ENCODE results near the gene BLM. TPM values are rescaled to one million over a fixed set of nuclear protein-coding genes. Genes with fewer than 3 reads are reported as not detected.
A peak's percentile ranks its signal among the peaks of the same experiment; 100 is the strongest.
"Not testable (repeated sequence)": the region's sequence is repeated elsewhere in the genome, so short reads cannot be mapped to it uniquely, and the experiment has no call there.

Gene BLM
- total RNA-seq, 2 experiments from 2014 or later = 47.8 to 49.8 TPM

DNA sequence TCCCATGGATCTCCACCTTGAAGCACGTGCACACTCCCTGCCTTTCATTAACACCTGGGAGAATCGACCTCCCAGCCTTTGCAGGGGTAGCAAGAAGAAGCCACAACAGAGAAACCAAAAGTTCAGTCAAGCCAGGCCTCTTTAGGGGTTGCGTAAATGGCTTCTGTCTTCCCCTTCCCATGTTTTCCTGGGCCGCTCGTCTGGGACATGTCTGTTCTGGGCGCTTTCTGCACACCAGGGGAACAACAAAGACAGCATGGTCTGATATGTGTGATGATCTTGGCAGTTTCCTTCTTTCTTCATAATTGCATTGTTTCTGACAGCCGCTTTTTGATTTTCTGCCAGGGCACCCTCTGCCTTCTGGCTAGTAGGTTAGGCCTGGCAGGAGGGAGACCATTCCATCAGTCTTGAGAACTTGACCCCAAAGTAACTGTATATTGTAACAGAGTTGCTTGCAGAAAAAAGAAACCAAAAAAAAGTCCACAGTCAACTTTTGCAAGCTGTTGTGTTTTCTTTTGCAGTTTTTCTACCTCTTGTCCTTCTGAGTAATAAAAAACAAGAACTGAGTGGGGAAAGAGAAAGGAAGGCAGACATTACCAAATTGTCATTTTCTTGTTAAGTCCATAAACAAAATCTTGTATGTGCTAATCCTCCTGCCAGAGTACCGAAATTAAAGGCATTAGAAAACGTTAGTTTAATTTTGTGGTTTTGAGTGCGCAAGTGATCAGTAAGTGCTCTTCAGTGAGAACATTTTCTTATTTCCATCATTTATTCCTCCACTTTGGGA, 95.2 kb downstream of the BLM start:
- DNase-seq = no peak
- Mint-ChIP-seq H3K4me1 (peaks cover 25% of the 10 kb centered on the region), H3K27ac (no peak overlapping the region), H3K4me3 (no peak overlapping the region), H3K9me3 (no peaks in the 10 kb centered on the region), H3K27me3 (no peaks in the 10 kb centered on the region), H3K36me3 (peaks cover 45% of the 10 kb centered on the region)

DNA sequence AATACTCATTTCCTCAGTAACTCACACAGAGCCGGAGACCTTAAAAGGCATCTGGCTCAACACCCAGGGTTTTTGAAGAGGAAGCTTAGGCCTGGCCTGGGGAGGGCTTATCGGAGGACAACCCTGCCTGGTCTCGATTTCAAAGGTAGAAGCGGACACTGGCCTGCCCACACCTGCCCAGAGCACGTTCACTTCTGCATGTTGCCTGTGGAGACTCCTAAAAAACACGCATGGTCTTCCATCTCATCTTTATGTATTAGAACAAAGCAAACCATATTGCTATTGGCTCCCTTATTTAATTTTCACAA, 95.8 kb downstream of the BLM start:
- H3K9me3 Mint-ChIP-seq = no peaks in the 10 kb centered on the region
- H3K27me3 Mint-ChIP-seq = no peaks in the 10 kb centered on the region
- no peak for DNase-seq
- no peak overlapping the region for H3K4me3 Mint-ChIP-seq
- H3K36me3 Mint-ChIP-seq = peaks cover 45% of the 10 kb centered on the region
- H3K4me1 Mint-ChIP-seq = peaks cover 27% of the 10 kb centered on the region
- no peak overlapping the region for H3K27ac Mint-ChIP-seq

DNA sequence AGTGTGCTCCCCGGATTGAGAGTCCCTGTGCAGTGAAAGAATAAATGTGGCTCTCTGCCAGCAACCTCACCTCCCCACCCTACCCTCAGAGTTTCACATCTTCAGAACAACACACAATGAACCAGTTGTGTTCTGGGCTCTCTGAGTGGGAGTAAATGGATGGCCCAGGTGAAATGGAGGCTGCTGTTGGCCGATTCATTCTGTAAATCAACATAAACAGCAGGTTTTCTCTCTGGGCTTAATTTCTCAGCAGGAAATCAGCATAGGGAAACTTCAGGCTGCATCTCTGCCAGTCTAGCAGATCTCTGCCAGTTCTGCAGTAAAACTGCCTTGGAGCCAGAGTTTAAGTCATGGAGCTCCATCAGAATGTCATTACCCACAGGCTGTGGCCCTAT, 96.6 kb downstream of the BLM start:
- DNase-seq = no peak

DNA sequence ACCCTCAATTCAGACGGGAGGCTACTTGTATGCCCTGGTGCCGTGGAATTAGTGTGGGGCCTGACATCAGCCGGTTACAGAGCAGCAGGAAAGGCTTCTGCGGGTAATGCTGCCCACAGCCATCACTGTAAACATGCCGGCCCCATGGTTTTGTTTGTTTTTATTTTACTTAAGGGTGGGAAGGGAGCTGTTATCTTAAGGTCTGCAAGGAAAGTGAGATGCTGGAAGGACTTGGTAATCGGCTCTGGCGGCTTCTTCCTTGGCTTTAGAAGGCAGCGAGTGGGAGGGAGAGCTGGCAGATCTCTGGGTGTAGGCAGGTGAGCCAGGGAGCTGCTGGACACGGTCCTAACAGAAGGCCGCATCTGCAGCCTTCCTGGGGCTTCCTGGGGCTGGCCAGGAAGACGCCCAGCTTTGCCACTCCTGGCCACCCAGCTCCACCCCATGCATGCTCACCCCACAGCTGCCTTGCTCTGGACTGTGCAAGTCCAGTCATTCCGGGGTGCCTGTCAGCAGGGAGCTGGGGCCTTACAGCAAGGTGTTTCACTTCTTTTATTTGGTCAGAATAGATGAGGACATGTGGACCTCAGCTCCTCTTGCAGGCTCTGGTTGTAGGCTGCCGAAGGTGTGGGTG, 97.2 kb downstream of the BLM start:
- Mint-ChIP-seq H3K4me1 (peaks cover 33% of the 10 kb centered on the region), H3K36me3 (peaks cover 38% of the 10 kb centered on the region), H3K27ac (peak overlapping the region; percentile 48), H3K9me3 (no peaks in the 10 kb centered on the region), H3K4me3 (no peak overlapping the region), H3K27me3 (no peaks in the 10 kb centered on the region)
- DNase-seq = no peak

More for the DNA sequence above, 96.6 kb downstream of the BLM start:
- no peak overlapping the region for H3K4me3 Mint-ChIP-seq
- no peak overlapping the region for H3K27ac Mint-ChIP-seq
- peaks cover 39% of the 10 kb centered on the region for H3K36me3 Mint-ChIP-seq
- peaks cover 33% of the 10 kb centered on the region for H3K4me1 Mint-ChIP-seq
- H3K27me3 Mint-ChIP-seq = no peaks in the 10 kb centered on the region
- no peaks in the 10 kb centered on the region for H3K9me3 Mint-ChIP-seq

DNA sequence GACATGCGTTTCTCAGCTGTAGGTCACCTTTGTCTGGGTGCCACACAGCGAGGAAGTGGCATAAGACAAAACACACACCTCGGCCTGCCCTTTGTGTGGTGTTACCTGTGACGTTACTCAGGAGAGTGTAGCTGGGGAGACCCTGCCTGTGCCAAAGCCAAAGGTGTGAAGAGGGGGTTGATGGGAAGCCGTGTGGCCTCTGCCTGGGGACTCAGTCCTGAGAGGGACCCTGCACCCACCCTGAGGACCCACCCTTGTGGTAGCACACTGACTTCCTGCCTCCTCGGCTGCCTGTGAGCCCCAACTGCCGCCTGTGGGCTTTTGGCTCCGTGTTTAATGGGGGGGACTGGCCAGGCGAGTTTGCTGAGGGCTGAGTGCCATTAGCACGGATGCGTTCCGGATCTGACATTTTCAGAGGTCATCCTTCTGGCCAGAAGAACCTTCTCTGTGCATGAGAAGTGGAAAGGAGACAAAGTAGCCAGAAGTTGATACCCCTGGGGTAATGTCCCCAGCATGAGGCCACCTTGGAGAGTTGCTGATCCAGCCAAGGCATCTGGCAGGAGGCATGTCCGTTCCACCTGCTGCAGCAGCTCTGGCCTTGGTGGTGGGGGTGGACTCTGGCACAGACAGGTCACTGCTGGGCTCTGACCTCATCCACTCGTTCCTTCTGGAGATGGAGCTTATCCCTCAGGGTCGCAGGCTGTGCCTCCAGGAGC, 99.4 kb downstream of the BLM start:
- Mint-ChIP-seq H3K36me3 (peaks cover 25% of the 10 kb centered on the region), H3K9me3 (no peaks in the 10 kb centered on the region), H3K27me3 (no peaks in the 10 kb centered on the region), H3K4me1 (peaks cover 33% of the 10 kb centered on the region), H3K27ac (peak overlapping the region; percentile 34), H3K4me3 (no peak overlapping the region)
- no peak for DNase-seq

DNA sequence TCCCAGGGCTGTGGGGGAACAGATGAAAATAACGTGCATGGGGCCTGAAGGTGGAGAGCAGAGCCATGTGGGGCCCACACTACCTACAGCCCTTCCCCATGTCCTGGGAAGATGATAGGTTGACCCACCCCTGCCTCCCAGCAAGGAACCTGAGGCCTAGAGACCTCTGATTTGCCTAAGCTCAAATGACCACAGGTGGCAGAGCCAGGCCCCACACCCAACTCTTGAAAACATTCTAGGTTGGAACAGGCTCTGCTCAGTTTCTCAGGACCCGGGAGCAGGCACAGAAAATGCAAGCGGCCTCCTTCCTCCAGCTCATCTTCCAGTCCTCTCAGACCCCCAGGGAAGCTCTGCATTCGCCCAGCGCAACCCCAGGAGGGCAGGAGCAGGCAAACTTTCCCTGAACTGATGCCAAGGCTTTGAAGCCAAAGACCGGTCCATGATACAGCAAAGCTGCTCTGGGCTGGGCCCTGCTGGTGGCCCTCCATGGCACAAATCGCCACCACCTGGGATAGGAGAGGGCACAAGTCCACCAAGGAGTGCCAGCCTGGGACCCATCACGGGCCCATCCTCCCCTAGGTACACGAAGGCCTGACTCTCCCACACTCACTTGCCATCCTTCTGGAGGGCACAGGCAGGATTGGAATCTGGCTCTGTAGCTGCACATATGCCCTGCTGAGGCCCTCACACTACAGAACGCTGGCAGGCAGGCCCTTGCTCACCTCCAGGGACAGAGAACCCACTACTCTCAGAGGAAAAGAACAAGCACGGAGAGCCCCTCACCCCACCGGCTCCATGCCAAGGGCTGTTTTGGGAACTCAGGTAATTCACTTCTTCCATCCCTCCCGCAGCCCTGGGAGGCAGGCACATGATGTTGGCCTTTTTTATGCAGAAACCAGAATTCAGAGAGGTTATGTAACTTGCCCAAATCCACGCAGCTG, 100.2 kb downstream of the BLM start:
- Mint-ChIP-seq H3K27ac (no peak overlapping the region), H3K4me3 (no peak overlapping the region), H3K4me1 (peaks cover 28% of the 10 kb centered on the region), H3K27me3 (no peaks in the 10 kb centered on the region), H3K36me3 (peaks cover 18% of the 10 kb centered on the region), H3K9me3 (no peaks in the 10 kb centered on the region)
- no peak for DNase-seq

DNA sequence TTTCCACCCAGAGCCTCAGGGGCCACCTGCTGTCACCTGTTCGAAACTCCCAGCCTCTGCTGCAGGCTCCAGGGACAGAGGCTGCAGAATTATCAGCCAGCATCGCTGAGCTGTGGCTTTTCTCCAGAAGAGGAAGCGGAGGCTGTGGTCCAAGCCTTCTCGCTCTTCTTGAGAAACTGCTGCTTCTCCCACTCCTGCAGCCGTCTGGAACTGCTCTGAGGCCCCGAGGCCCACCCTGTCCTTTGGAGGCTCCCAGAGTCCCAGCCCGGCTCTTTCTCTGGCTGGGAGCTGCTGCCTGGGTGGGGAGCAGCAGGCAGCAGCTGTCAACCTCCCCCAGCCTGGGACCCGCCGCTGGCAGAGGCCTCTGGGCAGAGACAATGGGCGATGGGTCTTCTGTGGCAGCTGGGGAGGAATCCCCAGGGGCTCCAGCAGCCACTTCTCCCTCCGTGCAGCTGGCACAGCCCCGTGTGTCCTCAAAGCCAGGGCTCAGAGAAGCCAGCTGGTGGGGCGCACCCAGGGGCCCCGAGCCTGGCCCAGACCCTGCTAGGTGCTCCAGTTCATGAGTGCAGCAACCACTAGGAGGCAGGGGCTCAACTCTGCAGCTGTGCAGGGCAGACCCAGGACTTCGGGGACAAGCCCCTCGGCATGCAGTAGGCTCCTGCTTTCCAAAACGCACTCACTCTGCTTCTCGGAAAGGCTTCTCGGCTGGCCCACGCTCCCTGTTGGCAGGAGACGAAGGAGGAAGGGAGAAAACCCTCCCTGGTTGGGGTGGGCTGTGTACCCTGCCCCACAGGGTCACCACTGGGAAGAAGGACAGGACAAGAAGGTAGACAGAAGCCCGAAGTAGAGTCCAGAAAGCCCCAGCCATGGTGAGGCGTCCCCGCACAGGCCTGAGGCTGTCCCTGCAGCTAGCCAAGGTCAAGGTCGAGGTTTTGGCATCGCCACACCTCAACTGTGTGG, 101.4 kb downstream of the BLM start:
- Mint-ChIP-seq H3K27ac (no peak overlapping the region), H3K9me3 (no peaks in the 10 kb centered on the region), H3K4me1 (peaks cover 25% of the 10 kb centered on the region), H3K27me3 (no peaks in the 10 kb centered on the region), H3K36me3 (peaks cover 9% of the 10 kb centered on the region), H3K4me3 (no peak overlapping the region)
- no peak for DNase-seq

DNA sequence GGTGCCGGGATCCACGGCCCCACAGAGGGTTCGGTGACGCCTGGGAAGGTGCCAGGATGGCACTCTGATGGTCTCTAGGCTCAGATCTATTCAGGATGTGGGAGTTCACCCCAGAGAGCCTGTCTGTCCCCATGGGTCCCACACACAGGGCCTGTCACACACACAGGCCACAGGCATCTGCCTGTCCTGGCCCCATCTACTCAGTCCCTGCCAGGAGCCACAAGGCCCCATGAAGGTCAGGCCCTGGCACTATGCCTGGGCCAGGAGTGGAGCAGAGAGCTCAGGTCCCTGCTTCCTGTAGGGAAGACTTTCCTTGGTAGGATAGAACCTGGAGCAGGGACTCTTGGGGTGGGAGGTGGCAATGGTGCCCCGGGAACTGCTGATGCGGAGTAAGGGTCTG, 102.2 kb downstream of the BLM start:
- H3K27me3 Mint-ChIP-seq = no peaks in the 10 kb centered on the region
- DNase-seq = no peak
- H3K36me3 Mint-ChIP-seq = peaks cover 7% of the 10 kb centered on the region
- H3K4me1 Mint-ChIP-seq = peaks cover 20% of the 10 kb centered on the region
- no peak overlapping the region for H3K27ac Mint-ChIP-seq
- no peaks in the 10 kb centered on the region for H3K9me3 Mint-ChIP-seq
- no peak overlapping the region for H3K4me3 Mint-ChIP-seq

DNA sequence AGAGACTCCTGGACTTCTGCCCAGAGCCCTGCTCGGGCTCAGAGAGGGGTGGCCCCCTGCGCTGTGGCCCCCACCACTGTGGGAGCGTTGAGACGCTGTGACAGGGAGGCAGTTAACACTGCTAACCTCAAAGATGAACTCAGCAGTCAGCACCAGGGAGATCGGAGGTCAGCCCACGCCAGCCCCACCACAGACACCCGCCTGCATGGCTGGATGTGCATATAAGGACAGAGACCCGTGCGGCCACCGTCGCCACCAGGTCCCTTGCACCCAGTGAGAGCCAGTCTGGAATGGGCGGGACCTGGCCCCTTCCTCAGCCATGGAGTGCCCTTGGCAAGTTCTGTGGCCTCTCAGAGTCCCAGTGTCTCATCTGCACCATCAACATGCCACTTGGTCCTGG, 102.7 kb downstream of the BLM start:
- Mint-ChIP-seq H3K4me3 (no peak overlapping the region), H3K36me3 (peaks cover 4% of the 10 kb centered on the region), H3K9me3 (no peaks in the 10 kb centered on the region), H3K27ac (no peak overlapping the region), H3K4me1 (peaks cover 20% of the 10 kb centered on the region), H3K27me3 (no peaks in the 10 kb centered on the region)
- no peak for DNase-seq

DNA sequence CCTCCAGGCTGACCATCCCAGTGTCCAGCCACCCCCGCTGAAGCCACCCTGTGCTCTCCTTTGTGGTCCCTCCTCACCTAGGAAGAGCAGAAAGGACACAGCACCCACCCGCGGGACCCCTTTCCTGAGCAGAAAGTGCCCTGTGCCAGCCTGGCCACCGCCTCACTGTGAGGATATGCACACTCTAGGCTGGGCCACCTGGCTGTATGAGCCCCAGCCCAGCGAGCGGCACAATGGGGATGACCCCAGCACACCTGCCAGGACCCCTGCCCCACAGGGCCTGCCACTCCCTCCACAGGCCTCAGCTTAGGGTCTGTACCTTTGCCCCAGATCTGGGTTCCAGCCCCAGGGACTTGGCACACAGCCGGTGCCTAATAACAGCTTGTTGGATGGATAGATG, 103.3 kb downstream of the BLM start:
- Mint-ChIP-seq H3K27ac (no peak overlapping the region), H3K27me3 (no peaks in the 10 kb centered on the region), H3K9me3 (no peaks in the 10 kb centered on the region), H3K4me3 (no peak overlapping the region), H3K4me1 (peaks cover 17% of the 10 kb centered on the region), H3K36me3 (peaks cover 3% of the 10 kb centered on the region)
- DNase-seq = no peak

DNA sequence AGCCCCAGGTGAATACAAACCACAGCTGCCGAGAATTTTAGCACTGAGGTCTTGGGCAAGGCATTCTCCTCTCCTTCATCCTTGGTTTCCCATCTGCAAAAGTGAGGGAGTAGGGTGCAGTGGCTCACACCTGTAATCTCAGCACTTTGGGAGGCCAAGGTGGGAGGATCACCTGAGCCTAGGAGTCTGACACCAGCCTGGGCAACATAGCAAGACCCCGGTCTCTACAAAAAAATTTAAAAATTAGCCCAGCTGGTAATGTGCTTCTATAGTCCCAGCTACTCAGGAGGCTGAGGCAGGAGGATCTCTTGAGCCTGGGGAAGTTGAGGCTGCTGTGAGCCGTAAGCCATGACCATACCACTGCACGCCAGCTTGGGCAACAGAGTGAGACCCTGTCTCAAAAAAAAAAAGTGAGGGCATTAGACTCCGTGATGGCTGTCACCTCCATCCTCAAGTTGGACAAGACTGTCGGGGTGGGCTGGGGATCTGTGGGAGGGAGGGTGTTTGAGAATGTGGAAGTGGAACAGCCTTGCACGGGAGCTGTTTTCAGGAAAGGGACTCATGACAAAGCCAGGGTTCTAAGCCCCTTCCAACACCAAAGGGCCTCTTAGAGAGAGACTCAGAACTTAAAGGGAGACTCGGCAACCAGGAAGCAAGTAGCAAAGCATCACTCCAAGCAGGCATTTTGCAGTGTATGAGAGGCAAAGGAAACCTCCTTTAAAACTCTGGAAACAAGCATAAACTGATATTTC, 105.2 kb downstream of the BLM start:
- H3K27me3 Mint-ChIP-seq = no peaks in the 10 kb centered on the region
- H3K36me3 Mint-ChIP-seq = no peaks in the 10 kb centered on the region
- H3K4me1 Mint-ChIP-seq = peaks cover 8% of the 10 kb centered on the region
- no peaks in the 10 kb centered on the region for H3K9me3 Mint-ChIP-seq
- no peak overlapping the region for H3K27ac Mint-ChIP-seq
- no peak for DNase-seq
- H3K4me3 Mint-ChIP-seq = no peak overlapping the region

DNA sequence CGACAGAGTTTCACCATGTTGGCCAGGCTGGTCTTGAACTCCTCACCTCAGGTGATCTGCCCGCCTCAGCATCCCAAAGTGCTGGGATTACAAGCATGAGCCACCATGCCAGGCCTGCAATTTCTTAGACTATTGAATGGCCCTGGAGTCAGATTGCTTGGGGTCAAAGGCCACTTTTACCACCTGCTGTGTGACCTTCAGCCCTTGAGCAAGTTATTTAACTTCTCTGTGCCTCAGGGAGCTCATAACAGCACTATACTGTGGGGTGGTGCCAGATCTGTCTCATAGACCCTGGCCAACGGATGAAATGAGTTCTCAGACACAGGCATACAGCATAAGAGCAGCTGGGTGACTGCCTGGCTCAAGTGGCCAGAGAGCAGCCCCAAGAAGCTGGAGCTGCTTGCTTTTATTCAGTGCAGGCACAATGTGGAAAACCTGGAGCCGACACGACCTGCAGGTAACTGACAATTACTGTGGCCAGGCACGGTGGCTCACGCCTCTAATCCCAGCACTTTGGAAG, 106.4 kb downstream of the BLM start:
- Mint-ChIP-seq H3K27me3 (no peaks in the 10 kb centered on the region), H3K4me3 (no peak overlapping the region), H3K4me1 (peaks cover 5% of the 10 kb centered on the region), H3K36me3 (no peaks in the 10 kb centered on the region), H3K27ac (no peak overlapping the region), H3K9me3 (no peaks in the 10 kb centered on the region)
- DNase-seq = no peak

DNA sequence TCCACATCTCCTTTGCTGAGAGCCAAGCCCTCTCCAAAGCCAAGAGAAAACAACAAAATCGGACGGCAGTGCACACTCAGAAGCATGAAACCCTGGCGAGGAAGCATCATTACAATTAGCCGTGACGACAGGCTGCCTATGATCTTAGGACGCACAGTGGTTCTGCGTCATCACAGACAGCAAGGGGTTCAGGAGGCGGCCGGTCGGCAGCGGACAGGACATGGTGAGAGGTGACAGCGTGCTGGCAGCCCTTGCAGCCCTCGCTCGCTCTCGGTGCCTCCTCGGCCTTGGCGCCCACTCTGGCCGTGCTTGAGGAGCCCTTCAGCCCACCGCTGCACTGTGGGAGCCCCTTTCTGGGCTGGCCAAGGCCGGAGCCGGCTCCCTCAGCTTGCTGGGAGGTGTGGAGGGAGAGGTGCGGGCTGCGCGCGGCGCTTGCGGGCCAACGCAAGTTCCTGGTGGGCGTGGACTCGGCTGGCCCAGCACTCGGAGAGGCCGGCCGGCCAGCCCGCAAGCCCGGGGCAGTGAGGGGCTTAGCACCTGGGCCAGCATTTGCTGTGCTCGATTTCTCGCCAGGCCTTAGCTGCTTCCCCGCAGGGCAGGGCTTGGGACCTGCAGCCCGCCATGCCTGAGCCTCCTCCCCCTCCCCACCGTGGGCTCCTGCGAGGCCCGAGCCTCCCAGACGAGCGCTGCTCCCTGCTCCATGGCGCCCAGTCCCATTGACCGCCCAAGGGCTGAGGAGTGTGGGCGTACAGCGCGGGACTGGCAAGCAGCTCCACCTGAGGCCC, 108.2 kb downstream of the BLM start:
- H3K4me3 Mint-ChIP-seq, H3K9me3 Mint-ChIP-seq, H3K27me3 Mint-ChIP-seq, H3K36me3 Mint-ChIP-seq, H3K27ac Mint-ChIP-seq, DNase-seq: not testable (repeated sequence)
- H3K4me1 Mint-ChIP-seq = peaks cover 15% of the 10 kb centered on the region
